Activated T-helper 1 cell treated with anti-CD3 and anti-CD28 coated beads, Interleukin-2, amount 50 U/mL, for 16 hours (primary cell): ENCODE data around the gene TTLL3.
"Not testable (repeated sequence)": the region's sequence is repeated elsewhere in the genome, so short reads cannot be mapped to it uniquely, and the experiment has no call there.

Experiments used
- DNase-seq, 2 donors: peaks; one replicate each; pipeline ENCODE4 v3.0.0-alpha.2; 2020; ENCODE audit warnings: low read depth in 1 of 2, low spot score in 1 of 2

The TTLL3 gene, protein sequence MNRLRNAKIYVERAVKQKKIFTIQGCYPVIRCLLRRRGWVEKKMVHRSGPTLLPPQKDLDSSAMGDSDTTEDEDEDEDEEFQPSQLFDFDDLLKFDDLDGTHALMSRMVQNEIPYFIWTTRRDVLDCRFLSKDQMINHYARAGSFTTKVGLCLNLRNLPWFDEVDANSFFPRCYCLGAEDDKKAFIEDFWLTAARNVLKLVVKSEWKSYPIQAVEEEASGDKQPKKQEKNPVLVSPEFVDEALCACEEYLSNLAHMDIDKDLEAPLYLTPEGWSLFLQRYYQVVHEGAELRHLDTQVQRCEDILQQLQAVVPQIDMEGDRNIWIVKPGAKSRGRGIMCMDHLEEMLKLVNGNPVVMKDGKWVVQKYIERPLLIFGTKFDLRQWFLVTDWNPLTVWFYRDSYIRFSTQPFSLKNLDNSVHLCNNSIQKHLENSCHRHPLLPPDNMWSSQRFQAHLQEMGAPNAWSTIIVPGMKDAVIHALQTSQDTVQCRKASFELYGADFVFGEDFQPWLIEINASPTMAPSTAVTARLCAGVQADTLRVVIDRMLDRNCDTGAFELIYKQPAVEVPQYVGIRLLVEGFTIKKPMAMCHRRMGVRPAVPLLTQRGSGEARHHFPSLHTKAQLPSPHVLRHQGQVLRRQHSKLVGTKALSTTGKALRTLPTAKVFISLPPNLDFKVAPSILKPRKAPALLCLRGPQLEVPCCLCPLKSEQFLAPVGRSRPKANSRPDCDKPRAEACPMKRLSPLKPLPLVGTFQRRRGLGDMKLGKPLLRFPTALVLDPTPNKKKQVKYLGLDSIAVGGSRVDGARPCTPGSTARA

DNA sequence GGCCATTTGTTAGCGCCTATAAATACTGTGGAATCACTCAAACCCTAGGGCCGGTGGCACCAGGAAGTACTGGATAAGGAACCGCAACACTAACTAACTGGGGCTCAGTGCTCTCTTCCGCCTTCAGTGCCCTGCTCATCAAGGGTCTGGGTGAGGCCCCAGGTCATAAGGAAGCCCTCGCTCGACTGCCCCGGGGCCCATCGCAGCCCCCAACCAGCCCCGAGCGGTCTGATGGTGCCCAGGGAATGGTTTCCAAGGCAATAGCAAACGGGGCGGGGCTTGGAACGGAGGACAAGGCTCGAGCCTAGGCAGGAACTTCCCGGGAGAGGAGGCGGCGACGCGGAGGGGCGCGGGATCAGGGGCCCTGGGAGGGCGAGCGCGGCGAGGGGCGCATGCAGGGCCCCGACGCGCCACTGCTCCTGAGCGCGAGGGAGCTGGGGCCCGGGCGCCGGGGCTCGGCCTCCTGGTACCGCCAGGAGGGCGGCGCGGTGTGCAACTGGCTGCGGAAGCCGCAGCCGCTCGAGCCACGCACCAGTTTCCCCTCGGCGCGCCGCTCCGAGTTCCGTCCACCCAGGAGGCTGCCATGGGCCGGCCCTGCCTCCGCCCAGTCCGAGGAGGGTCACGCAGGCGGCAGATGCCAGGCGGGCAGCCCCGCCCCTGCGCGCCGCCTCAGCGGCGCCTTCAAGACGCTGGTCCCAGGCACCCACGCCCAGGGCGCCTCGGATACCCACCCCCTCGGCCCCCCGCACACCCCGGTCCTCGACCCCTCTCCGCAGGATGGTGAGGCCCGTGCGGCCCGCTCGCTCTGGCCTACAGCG, at the start of gene TTLL3:
Gene TTLL3 (plus strand): TSS at position 648 of the 818 bp plus-strand sequence. CDS start 400 bp downstream, outside the sequence.
- peak; percentile 14 to 16 for DNase-seq

GRCh38 chr3:9760779-9761505, 49.1 kb upstream of the TTLL3 start:
- no peak for DNase-seq

- no peak for DNase-seq
Observed at GRCh38 chr3:9761919-9762318, 48.1 kb upstream of the TTLL3 start.

GRCh38 chr3:9762871-9763270, 47.2 kb upstream of the TTLL3 start:
- no peak for DNase-seq

DNA sequence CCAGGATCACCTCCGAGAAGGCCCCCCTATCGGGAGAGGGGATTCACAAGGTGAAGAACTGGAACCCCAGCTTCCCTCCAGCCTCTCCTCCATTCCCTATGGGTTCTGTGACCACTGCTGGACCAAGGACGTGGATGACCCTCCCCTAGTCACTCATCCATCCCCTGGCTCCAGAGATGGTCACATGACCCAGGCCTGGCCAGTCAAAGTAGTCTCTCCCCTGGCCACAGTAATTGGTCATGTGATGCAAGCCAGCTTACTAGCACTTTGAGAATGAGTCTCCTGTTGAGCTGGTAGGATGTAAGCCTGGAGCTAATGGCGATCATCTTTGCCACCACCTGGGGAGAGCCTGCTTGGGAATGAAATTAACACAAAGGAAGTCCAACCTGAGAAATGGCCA, 44.2 kb upstream of the TTLL3 start:
- no peak for DNase-seq

DNA sequence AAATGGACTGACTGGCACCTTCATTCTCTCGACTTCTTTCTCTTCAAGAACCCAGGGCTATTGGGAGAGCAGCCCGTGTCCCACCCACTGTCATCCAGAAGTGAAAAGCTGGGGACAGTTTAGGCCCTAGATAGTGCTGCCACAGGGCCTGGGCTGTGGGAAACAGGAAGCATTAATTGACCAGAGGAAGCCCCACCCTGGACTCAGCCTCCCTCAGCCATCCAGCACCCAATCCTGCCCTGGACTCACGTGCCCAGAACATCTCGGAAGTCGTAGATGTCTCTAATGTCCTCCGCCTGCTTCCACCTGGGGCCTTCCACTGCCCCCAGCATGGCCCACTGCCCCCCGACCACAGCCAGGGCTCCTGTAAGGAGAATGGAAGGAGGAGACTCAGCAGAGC, 42.6 kb upstream of the TTLL3 start:
- no peak for DNase-seq

- no peak for DNase-seq
Observed at GRCh38 chr3:9768141-9768775, 41.8 kb upstream of the TTLL3 start.

- DNase-seq = no peak
Observed at GRCh38 chr3:9769012-9769411, 41.0 kb upstream of the TTLL3 start.

DNA sequence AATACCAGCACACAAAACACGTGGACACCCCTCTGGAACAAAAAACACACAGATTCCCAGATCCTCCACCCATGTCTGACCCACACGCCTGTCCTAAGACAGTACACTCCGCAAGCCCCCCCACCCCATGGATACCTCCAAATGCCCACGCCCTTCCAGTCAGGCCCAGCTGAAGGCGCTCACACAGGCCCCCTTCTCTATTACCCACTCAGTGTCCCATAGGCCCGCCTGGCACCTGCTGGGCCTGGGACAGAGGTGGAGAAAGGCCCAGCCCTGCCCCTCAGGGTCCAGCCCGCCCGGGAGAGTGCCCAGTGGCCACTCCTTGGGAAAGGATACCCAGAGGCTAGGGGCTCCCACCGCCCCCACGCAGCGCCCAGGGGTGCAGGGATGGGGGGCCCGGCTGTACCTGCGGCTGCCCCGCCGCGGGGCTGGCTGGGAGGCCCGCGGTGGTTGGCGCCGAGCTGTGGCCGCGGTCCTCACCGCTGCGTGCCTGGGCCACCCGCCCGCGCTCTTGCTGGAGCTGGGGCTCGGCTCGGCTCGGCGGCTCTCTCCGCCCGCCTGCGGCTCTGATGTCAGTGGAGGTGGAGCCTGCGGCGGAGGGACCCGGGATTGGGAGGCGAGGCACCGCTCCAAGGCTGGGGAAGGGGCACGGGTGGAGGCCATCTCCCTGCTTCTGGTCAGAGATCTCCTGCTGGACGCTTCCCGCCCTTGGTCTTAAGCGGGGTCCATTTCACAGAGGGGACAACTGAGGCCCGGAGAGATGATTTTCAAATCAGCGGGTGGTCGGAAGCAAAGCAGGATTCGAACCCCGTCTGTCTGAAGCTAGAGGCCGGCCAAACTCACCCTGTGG, 40.4 kb upstream of the TTLL3 start, which contains the start of gene CAMK1:
Gene CAMK1 (minus strand): TSS at position 522 of the 850 bp plus-strand sequence. CDS start 2,198 bp downstream, outside the sequence.
- peak; percentile 23 to 42 for DNase-seq

DNA sequence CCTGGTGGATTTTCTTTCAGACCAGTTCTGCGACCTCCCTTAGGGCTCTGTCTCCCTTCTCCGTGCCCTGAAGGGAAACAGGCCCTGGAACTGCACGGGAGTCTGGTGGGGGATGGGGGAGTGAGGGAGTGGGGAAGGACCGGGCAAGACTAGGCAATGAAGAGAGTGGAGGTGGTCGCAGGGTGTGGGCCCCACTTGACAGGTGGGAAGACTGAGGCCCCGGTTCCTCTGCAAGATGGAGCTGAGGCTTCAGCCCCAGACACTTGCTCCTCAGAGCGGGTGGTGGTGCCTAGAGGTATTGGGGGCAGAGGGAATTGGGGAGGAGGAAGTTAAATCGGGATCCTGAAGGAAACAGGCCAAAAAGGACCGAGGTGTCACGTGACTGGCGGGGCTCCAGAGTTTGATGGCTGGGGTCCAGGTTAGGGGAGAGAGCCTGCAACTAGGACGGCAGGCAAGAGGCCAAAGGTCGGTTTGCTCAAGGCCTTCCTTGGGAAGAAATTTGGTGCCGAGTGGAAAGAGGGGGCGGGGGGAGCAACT, 39.7 kb upstream of the TTLL3 start:
- DNase-seq = no peak

GRCh38 chr3:9771007-9771406, 39.1 kb upstream of the TTLL3 start:
- not testable (repeated sequence) for DNase-seq

DNA sequence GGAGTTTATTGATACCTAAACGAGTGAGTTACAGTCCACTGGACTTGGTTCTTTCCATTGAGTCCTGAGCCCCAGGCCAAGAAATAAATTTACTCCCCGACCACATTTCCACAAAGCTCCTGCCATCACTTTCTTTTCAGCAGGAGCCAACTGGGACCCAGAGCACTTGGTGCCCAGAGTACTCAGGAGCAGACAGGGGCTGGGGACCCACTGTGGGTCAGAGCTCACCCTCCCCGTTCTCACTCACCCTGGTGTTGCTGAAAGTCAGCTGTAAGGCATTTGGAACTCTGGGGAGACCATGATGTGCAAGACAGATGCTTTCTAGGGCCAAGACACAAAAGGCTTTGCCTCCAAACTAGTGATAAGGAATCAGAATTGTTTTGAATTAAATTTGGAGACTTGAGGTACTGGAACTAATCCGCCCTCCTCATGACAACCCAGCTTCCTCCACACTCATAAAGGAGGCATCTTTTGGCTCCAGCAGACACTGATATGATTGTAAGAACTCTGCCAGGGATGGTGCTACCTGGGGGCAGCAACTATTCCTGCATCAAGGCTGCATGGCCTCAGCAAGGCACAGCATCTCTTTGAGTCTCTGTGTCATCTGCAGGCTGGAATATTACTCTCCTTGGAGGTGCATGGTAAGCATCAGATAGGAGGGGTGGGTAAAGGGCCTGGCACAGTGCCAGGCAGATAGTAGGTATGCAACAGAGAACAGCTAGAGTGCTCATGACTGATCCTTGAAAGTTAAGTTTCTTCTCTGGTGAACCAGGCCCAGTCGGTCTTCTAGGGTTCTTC, 33.0 kb upstream of the TTLL3 start:
- DNase-seq = no peak

DNA sequence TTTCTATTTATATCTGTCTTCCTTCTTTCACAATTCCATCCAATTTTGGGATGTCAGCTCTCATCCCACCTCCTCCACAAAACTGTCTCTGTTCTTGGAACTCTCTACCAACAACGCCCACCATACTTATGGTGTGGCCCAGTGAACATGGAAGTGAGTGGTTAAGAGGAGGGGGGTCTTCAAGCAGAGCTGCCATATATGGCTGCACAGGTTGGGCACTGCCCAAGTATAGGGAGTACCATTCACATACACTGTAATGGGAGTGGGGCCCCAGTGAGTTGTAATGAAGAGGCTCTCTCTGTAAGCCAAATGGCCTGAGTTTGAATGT, 32.4 kb upstream of the TTLL3 start:
- no peak for DNase-seq

- DNase-seq = peak in 1 of 2 donors; percentile 27
Observed at GRCh38 chr3:9778143-9779074, 31.7 kb upstream of the TTLL3 start.

DNA sequence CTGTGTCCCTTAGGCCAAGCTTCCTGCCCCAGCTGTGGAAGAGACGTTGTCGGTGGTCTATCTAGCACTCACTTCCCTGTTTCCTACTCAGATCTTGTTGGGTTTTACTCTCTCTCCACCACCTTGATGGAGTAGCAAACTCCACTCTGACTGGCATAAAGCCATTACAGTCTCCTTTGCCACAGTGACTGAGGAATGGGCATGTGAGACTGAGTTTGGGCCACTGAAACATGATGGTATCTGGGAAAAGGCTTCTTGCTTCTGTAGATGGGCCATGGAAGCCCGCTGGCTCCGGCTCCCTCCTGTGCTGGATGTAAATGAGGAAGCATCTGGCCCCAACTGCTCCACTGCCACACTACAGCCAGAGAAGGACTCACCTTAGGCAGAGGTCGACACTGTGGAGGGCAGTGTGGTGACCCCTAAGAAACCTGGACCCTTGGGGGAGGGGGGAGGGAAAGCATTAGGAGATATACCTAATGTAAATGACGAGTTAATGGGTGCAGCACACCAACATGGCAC, 30.9 kb upstream of the TTLL3 start:
- DNase-seq = no peak

- DNase-seq = no peak
Observed at GRCh38 chr3:9779721-9780457, 30.2 kb upstream of the TTLL3 start.
